HepG2 (cell line): ENCODE results near the gene PRKAG3. TPM values are rescaled to one million over a fixed set of nuclear protein-coding genes. Genes with fewer than 3 reads are reported as not detected.

ENCODE experiments used
- ARNTL ChIP-seq: sonication (generic); formaldehyde crosslinking; IDR thresholded peaks from 2 replicates; pipeline ENCODE4 v1.4.0; 2020; ENCODE audit warnings: mild to moderate bottlenecking, missing genetic modification reagents
- FOXA1 ChIP-seq, 2 experiments: fragments of 450-650 bp in 1 of 2; sonication (generic) in 1 of 2; formaldehyde crosslinking in 1 of 2; IDR thresholded peaks; 2 replicates each; pipeline versions ENCODE4 v1.4.0 to v1.6.1; 2016 to 2020; ENCODE audit warnings: missing genetic modification reagents in 1 of 2
- MTA1 ChIP-seq: sonication (generic); formaldehyde crosslinking; IDR thresholded peaks from 2 replicates; pipeline ENCODE4 v1.4.0; 2020; ENCODE audit warnings: missing genetic modification reagents, mild to moderate bottlenecking, borderline replicate concordance
- NR2C2 ChIP-seq: sonication (generic); formaldehyde crosslinking; IDR thresholded peaks from 2 replicates; pipeline ENCODE4 v1.4.0; 2020; ENCODE audit warnings: missing genetic modification reagents, mild to moderate bottlenecking, moderate library complexity, borderline replicate concordance
- RCOR2 ChIP-seq: IDR thresholded peaks from 2 replicates; pipeline ENCODE4 v1.6.1; 2016; ENCODE audit warnings: missing biosample characterization, missing genetic modification reagents
- REXO4 ChIP-seq: sonication (generic); formaldehyde crosslinking; IDR thresholded peaks from 2 replicates; pipeline ENCODE4 v1.8.0; 2022; ENCODE audit warnings: missing genetic modification reagents, mild to moderate bottlenecking, borderline replicate concordance
- TEAD3 ChIP-seq: optimal IDR thresholded peaks from 2 replicates; pipeline ENCODE3; 2016; ENCODE audit warnings: borderline replicate concordance
- ZC3H4 ChIP-seq: sonication (generic); formaldehyde crosslinking; IDR thresholded peaks from 2 replicates; pipeline ENCODE4 v1.4.0; 2020; ENCODE audit warnings: missing genetic modification reagents, borderline replicate concordance
- ZNF253 ChIP-seq: sonication (generic); formaldehyde crosslinking; IDR thresholded peaks from 2 replicates; pipeline ENCODE4 v1.8.0; 2022; ENCODE audit warnings: mild to moderate bottlenecking, missing genetic modification reagents, borderline replicate concordance
- ZNF263 ChIP-seq: sonication (generic); formaldehyde crosslinking; IDR thresholded peaks from 2 replicates; pipeline ENCODE4 v1.4.0; 2020; ENCODE audit warnings: missing genetic modification reagents
- ZNF331 ChIP-seq: sonication (generic); formaldehyde crosslinking; IDR thresholded peaks from 2 replicates; pipeline ENCODE4 v1.4.0; 2020; ENCODE audit warnings: missing genetic modification reagents
- ZNF878 ChIP-seq: sonication (generic); formaldehyde crosslinking; IDR thresholded peaks from 2 replicates; pipeline ENCODE4 v1.8.1; 2023; ENCODE audit warnings: mild to moderate bottlenecking, missing genetic modification reagents, moderate library complexity
- ZSCAN31 ChIP-seq: sonication (generic); formaldehyde crosslinking; IDR thresholded peaks from 2 replicates; pipeline ENCODE4 v1.5.0; 2020; ENCODE audit warnings: low read depth, mild to moderate bottlenecking, missing genetic modification reagents
- polyA plus RNA-seq, 8 experiments: library from polyadenylated mRNA; depleted of rRNA in 3 of 8; stranded (reverse) in 7 of 8; unstranded in 1 of 8; fragments of >200 nt; fragmentation: Illumina TruSeq in 4 of 8; extraction: Trizol in 4 of 8; gene quantifications; 2 replicates each; pipeline versions ENCODE4 v1.2.1 to v1.2.3, GENCODE V29; 2011 to 2016; ENCODE audit warnings: low read depth in 4 of 8, missing spikeins in 1 of 8, mixed read lengths in 1 of 8; ENCODE audit not compliant: insufficient read depth in 1 of 8
- total RNA-seq, 5 experiments: library from RNA; depleted of rRNA; stranded (reverse); fragments of >200 nt; fragmentation: Illumina TruSeq; extraction: Trizol; gene quantifications; 2 replicates each; pipeline ENCODE4 v1.2.3, GENCODE V29; 2016; ENCODE audit warnings: low read depth in 1 of 5
- TF ChIP-seq, protein P1 (sequence below): sonication (generic); formaldehyde crosslinking; IDR thresholded peaks from 2 replicates; pipeline ENCODE4 v1.5.0; 2020; ENCODE audit warnings: mild to moderate bottlenecking, missing genetic modification reagents, moderate library complexity
- TF ChIP-seq, protein P2 (sequence below): sonication (generic); formaldehyde crosslinking; IDR thresholded peaks from 2 replicates; pipeline ENCODE4 v1.5.1; 2020; ENCODE audit warnings: mild to moderate bottlenecking, moderate library complexity, missing genetic modification reagents
- TF ChIP-seq, protein P3 (sequence below): sonication (generic); formaldehyde crosslinking; IDR thresholded peaks from 2 replicates; pipeline ENCODE4 v1.5.0; 2020; ENCODE audit warnings: mild to moderate bottlenecking, missing genetic modification reagents
- TF ChIP-seq, protein P4 (sequence below): sonication (generic); formaldehyde crosslinking; IDR thresholded peaks from 2 replicates; pipeline ENCODE4 v1.5.1; 2020; ENCODE audit warnings: mild to moderate bottlenecking, missing genetic modification reagents, moderate library complexity
- TF ChIP-seq, protein P5 (sequence below): sonication (generic); formaldehyde crosslinking; IDR thresholded peaks from 2 replicates; pipeline ENCODE4 v1.8.0; 2022; ENCODE audit warnings: mild to moderate bottlenecking, missing genetic modification reagents

The PRKAG3 gene
- total and polyA plus RNA-seq, 2 of the 13 experiments (the other 11 are each of a cell fraction or from before 2014, with no cell fraction given) = not detected

DNA sequence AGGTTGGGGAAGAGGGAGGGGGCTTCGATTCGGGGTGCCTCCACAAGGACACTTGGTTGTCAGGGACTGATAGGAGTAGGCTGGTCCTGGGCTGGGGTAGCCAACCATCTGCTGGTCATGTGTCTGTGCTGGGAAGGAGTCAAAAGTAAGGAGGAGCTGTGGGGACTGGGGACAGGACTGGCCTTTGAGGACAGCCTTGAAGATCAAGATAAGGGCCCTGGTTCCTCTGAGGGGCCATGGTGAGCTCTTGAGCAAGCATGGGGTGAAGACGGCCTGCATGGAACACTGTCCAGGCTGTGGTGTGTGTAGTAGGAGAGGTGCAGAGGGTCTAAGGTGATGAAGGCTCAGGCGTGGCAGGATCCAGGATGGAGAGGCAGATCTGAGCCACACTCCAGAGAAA is 47.9 kb downstream of the PRKAG3 start (continued):
- TF ChIP-seq ZSCAN31 (CRISPR knock-in tag) (no peak), TEAD3 (CRISPR knock-in tag) (peak; percentile 28), FOXA1 (IDR thresholded peaks at IDR 0.05) (no peak), FOXA1 (CRISPR knock-in tag; IDR thresholded peaks at IDR 0.05) (no peak), ZC3H4 (CRISPR knock-in tag) (0 out of 2 replicates have a peak, but pooled peaks have one; percentile 31), ARNTL (CRISPR knock-in tag) (no peak), NR2C2 (CRISPR knock-in tag) (no peak), ZNF878 (CRISPR knock-in tag) (no peak), REXO4 (CRISPR knock-in tag) (no peak), ZNF331 (CRISPR knock-in tag) (no peak), ZNF263 (CRISPR knock-in tag) (peak; percentile 45; the same call in 1 of the 2 replicates), RCOR2 (no peak), ZNF253 (CRISPR knock-in tag) (0 out of 2 replicates have a peak, but pooled peaks have one; percentile 56), MTA1 (CRISPR knock-in tag) (no peak)
- TF ChIP-seq, protein P1, sequence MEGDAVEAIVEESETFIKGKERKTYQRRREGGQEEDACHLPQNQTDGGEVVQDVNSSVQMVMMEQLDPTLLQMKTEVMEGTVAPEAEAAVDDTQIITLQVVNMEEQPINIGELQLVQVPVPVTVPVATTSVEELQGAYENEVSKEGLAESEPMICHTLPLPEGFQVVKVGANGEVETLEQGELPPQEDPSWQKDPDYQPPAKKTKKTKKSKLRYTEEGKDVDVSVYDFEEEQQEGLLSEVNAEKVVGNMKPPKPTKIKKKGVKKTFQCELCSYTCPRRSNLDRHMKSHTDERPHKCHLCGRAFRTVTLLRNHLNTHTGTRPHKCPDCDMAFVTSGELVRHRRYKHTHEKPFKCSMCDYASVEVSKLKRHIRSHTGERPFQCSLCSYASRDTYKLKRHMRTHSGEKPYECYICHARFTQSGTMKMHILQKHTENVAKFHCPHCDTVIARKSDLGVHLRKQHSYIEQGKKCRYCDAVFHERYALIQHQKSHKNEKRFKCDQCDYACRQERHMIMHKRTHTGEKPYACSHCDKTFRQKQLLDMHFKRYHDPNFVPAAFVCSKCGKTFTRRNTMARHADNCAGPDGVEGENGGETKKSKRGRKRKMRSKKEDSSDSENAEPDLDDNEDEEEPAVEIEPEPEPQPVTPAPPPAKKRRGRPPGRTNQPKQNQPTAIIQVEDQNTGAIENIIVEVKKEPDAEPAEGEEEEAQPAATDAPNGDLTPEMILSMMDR (CRISPR knock-in tag) = no peak
- TF ChIP-seq, protein P2, sequence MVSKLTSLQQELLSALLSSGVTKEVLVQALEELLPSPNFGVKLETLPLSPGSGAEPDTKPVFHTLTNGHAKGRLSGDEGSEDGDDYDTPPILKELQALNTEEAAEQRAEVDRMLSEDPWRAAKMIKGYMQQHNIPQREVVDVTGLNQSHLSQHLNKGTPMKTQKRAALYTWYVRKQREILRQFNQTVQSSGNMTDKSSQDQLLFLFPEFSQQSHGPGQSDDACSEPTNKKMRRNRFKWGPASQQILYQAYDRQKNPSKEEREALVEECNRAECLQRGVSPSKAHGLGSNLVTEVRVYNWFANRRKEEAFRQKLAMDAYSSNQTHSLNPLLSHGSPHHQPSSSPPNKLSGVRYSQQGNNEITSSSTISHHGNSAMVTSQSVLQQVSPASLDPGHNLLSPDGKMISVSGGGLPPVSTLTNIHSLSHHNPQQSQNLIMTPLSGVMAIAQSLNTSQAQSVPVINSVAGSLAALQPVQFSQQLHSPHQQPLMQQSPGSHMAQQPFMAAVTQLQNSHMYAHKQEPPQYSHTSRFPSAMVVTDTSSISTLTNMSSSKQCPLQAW (CRISPR knock-in tag) = 0 out of 2 replicates have a peak, but pooled peaks have one; percentile 36
- TF ChIP-seq, protein P3, sequence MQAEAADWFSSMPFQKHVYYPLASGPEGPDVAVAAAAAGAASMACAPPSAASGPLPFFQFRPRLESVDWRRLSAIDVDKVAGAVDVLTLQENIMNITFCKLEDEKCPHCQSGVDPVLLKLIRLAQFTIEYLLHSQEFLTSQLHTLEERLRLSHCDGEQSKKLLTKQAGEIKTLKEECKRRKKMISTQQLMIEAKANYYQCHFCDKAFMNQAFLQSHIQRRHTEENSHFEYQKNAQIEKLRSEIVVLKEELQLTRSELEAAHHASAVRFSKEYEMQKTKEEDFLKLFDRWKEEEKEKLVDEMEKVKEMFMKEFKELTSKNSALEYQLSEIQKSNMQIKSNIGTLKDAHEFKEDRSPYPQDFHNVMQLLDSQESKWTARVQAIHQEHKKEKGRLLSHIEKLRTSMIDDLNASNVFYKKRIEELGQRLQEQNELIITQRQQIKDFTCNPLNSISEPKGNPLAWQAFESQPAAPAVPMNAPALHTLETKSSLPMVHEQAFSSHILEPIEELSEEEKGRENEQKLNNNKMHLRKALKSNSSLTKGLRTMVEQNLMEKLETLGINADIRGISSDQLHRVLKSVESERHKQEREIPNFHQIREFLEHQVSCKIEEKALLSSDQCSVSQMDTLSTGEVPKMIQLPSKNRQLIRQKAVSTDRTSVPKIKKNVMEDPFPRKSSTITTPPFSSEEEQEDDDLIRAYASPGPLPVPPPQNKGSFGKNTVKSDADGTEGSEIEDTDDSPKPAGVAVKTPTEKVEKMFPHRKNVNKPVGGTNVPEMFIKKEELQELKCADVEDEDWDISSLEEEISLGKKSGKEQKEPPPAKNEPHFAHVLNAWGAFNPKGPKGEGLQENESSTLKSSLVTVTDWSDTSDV (CRISPR knock-in tag) = no peak
- TF ChIP-seq, protein P4, sequence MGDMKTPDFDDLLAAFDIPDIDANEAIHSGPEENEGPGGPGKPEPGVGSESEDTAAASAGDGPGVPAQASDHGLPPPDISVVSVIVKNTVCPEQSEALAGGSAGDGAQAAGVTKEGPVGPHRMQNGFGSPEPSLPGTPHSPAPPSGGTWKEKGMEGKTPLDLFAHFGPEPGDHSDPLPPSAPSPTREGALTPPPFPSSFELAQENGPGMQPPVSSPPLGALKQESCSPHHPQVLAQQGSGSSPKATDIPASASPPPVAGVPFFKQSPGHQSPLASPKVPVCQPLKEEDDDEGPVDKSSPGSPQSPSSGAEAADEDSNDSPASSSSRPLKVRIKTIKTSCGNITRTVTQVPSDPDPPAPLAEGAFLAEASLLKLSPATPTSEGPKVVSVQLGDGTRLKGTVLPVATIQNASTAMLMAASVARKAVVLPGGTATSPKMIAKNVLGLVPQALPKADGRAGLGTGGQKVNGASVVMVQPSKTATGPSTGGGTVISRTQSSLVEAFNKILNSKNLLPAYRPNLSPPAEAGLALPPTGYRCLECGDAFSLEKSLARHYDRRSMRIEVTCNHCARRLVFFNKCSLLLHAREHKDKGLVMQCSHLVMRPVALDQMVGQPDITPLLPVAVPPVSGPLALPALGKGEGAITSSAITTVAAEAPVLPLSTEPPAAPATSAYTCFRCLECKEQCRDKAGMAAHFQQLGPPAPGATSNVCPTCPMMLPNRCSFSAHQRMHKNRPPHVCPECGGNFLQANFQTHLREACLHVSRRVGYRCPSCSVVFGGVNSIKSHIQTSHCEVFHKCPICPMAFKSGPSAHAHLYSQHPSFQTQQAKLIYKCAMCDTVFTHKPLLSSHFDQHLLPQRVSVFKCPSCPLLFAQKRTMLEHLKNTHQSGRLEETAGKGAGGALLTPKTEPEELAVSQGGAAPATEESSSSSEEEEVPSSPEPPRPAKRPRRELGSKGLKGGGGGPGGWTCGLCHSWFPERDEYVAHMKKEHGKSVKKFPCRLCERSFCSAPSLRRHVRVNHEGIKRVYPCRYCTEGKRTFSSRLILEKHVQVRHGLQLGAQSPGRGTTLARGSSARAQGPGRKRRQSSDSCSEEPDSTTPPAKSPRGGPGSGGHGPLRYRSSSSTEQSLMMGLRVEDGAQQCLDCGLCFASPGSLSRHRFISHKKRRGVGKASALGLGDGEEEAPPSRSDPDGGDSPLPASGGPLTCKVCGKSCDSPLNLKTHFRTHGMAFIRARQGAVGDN (CRISPR knock-in tag) = peak; percentile 74
- TF ChIP-seq, protein P5, sequence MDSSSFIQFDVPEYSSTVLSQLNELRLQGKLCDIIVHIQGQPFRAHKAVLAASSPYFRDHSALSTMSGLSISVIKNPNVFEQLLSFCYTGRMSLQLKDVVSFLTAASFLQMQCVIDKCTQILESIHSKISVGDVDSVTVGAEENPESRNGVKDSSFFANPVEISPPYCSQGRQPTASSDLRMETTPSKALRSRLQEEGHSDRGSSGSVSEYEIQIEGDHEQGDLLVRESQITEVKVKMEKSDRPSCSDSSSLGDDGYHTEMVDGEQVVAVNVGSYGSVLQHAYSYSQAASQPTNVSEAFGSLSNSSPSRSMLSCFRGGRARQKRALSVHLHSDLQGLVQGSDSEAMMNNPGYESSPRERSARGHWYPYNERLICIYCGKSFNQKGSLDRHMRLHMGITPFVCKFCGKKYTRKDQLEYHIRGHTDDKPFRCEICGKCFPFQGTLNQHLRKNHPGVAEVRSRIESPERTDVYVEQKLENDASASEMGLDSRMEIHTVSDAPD = no peak
